Panc1 (cell line): Measurements from ENCODE around the gene EMSY. TPM values are rescaled to one million over a fixed set of nuclear protein-coding genes. Genes with fewer than 3 reads are reported as not detected.

ENCODE experiments used
- ATAC-seq: fragments of 200-7000 bp; cut with Tn5 transposase; 2 replicates; pipeline ENCODE4 v1.9.1; 2020; ENCODE audit warnings: mild to moderate bottlenecking, moderate library complexity
- BruUV-seq: library from RNA; stranded (reverse); fragments of 400-500 nt; replicated peaks from 2 replicates; lab custom pipeline; 2021; lab: Mats Ljungman, UMichigan
- CTCF ChIA-PET: fragments of 300-600 bp; sonication (Branson Sonifier 250); formaldehyde crosslinking; loops from one replicate; lab custom pipeline; 2022; ENCODE audit warnings: antibody characterized with exemption; lab: Charles Lee
- POLR2A ChIA-PET: fragments of 300-600 bp; sonication (Branson Sonifier 250); formaldehyde crosslinking; loops from one replicate; lab custom pipeline; 2022; ENCODE audit warnings: antibody characterized with exemption; lab: Charles Lee
- DNase-seq: peaks from one replicate; pipeline ENCODE4 v3.0.0-alpha.2; 2010; ENCODE audit warnings: low read depth, low spot score
- H3K27ac ChIP-seq: 2 replicates; pipeline ENCODE4 v1.5.1; 2011; ENCODE audit warnings: mild to moderate bottlenecking, low read length, inconsistent platforms
- H3K27me3 ChIP-seq: fragments of 200-500 bp; sonication (Bioruptor generic); 2 replicates; pipeline ENCODE4 v1.6.0; 2014; ENCODE audit warnings: low read length, inconsistent platforms; ENCODE audit not compliant: control insufficient read depth, insufficient read depth
- H3K36me3 ChIP-seq: fragments of 200-500 bp; sonication (Bioruptor generic); 2 replicates; pipeline ENCODE4 v1.5.1; 2014; ENCODE audit warnings: inconsistent platforms, mild to moderate bottlenecking, low read length, moderate library complexity; ENCODE audit not compliant: control insufficient read depth, insufficient read depth
- H3K4me1 ChIP-seq: 2 replicates; pipeline ENCODE4 v1.5.1; 2011; ENCODE audit warnings: inconsistent platforms, mild to moderate bottlenecking, low read length, moderate library complexity; ENCODE audit not compliant: control insufficient read depth, insufficient read depth
- H3K4me3 ChIP-seq, 2 experiments: 2 replicates each; pipeline ENCODE4 v1.5.1; 2011 to 2012; ENCODE audit warnings: low read depth in 2 of 2, low read length in 2 of 2, mild to moderate bottlenecking in 2 of 2, inconsistent platforms in 1 of 2, moderate library complexity in 1 of 2
- H3K9me3 ChIP-seq: fragments of 200-500 bp; sonication (Bioruptor generic); 2 replicates; pipeline ENCODE4 v1.5.1; 2014; ENCODE audit warnings: low read depth, mild to moderate bottlenecking, inconsistent platforms, low read length, moderate library complexity; ENCODE audit not compliant: control insufficient read depth, insufficient read depth
- CTCF ChIP-seq: fragments of 450-650 bp; IDR thresholded peaks from 2 replicates; pipeline ENCODE4 v1.5.1; 2017; ENCODE audit warnings: mild to moderate bottlenecking
- POLR2AphosphoS5 ChIP-seq: IDR thresholded peaks from 2 replicates; pipeline ENCODE4 v1.6.1; 2012; ENCODE audit warnings: mild to moderate bottlenecking, low read depth, low read length, moderate library complexity
- REST ChIP-seq, 2 experiments: IDR thresholded peaks; 2 replicates each; pipeline ENCODE4 v1.6.1; 2011 to 2012; ENCODE audit warnings: low read depth in 2 of 2, control low read depth in 1 of 2, low read length in 1 of 2, mild to moderate bottlenecking in 1 of 2, moderate library complexity in 1 of 2; ENCODE audit not compliant: insufficient read depth in 1 of 2
- SIN3A ChIP-seq: IDR thresholded peaks from 2 replicates; pipeline ENCODE4 v1.6.1; 2012; ENCODE audit warnings: low read depth, mild to moderate bottlenecking, low read length, moderate library complexity, borderline replicate concordance; ENCODE audit not compliant: insufficient read depth
- TCF7L2 ChIP-seq: IDR thresholded peaks from 2 replicates; pipeline ENCODE4 v1.6.1; 2011; ENCODE audit warnings: mild to moderate bottlenecking, low read depth, low read length, inconsistent platforms
- in situ Hi-C: cut with HindIII; loops from 2 replicates; pipeline ENCODE4 v1.10.0; 2016; ENCODE audit warnings: low sequenced_read_pairs, low pct_unique_long_range_greater_than_20kb
- intact Hi-C: fragments of 100-400 bp; cut with micrococcal nuclease; formaldehyde crosslinking; loops from one replicate; pipeline ENCODE4 v1.10.0; 2022; ENCODE audit not compliant: unreplicated experiment
- total RNA-seq: library from RNA; stranded (reverse); gene quantifications from one replicate; pipeline ENCODE4 v1.2.1, GENCODE V29; 2021; ENCODE audit not compliant: unreplicated experiment

EMSY gene
- total RNA-seq, 1 experiment from 2014 or later: 26.4 TPM

- in situ Hi-C loops (no loop called here), intact Hi-C loops (no loop called here)
- DNase-seq (no peak), ATAC-seq (no peak)
- TF ChIP-seq REST (IDR thresholded peaks at IDR 0.05; ENCODE audit: insufficient read depth in 1 of 2, low read depth in 2 of 2, low read length in 1 of 2) (no peak), TCF7L2 (no peak), SIN3A (no peak), POLR2AphosphoS5 (no peak), CTCF (no peak)
- no peaks in the 10 kb centered on the region for H3K27me3 ChIP-seq
- no TSS peak for BruUV-seq
- H3K4me3 ChIP-seq: no peak overlapping the region
- no peak overlapping the region for H3K27ac ChIP-seq
- peaks cover 2% of the 10 kb centered on the region; the same call in 1 of the 2 replicates for H3K4me1 ChIP-seq
- ChIA-PET POLR2A (no interaction called here), CTCF (interaction anchor here (0.5 kb wide), 1 partner anchor 392 kb away, joined by 4 read pairs; no protein-coding TSS in a partner anchor)
- no peaks in the 10 kb centered on the region for H3K36me3 ChIP-seq
- no peaks in the 10 kb centered on the region for H3K9me3 ChIP-seq
Measured at GRCh38 chr11:76600124-76600655, 155.4 kb downstream of the EMSY start.

- CTCF ChIA-PET: no interaction called here
- in situ Hi-C loops: no loop called here
- Histone ChIP-seq H3K9me3 (no peaks in the 10 kb centered on the region), H3K27ac (no peak overlapping the region), H3K36me3 (no peaks in the 10 kb centered on the region), H3K4me3 (no peak overlapping the region), H3K4me1 (peaks cover 2% of the 10 kb centered on the region; the same call in 1 of the 2 replicates), H3K27me3 (no peaks in the 10 kb centered on the region)
- TF ChIP-seq TCF7L2: no peak
- TF ChIP-seq REST (IDR thresholded peaks at IDR 0.05; ENCODE audit: insufficient read depth in 1 of 2, low read depth in 2 of 2, low read length in 1 of 2): no peak
- no peak for TF ChIP-seq CTCF
- TF ChIP-seq SIN3A: no peak
- no peak for TF ChIP-seq POLR2AphosphoS5
- POLR2A ChIA-PET: no interaction called here
- intact Hi-C loops: no loop called here
- ATAC-seq: no peak
- BruUV-seq: no TSS peak
- DNase-seq: no peak
Measured at GRCh38 chr11:76601272-76601671, 156.5 kb downstream of the EMSY start.
